ENCODE data around the gene EEFSEC.

EEFSEC gene

GRCh38 chr3:128317698-128318231 lies 164.5 kb downstream of the EEFSEC start:
- DNase-seq (ENCODE audit: low read depth): no peak

DNA sequence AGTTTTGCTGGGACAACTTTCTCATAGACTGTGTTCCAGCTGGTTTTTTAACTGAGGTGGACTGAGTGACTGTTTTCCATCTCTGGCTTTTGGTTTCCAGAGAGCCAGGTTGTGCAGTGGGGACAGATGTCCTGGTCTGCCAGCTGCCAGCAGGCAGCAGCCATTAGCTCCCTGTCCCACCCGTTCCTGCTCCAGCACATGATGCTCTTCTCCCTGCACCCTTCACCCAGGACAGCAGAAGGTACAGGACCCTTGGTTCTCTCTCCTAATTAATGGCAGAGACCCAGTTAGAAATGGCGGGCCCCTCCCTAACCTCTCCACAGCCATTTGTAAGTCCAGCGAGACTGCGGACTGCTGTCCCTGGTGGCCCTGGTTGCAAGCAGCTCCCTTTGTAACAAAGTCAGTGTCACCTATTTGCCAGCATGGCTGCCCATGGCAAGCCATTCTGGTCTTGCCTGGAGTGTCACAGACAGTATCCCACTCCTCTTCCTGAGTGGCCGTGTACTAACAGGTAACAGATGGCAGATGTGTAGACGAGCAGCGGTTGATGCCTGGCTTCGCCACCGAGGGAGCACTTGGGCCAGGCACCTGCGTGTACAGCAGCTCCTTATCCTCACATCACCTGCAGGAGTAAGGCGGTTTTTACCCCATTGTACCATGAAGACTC lies 165.1 kb downstream of the EEFSEC start:
- no peak for DNase-seq (ENCODE audit: low read depth)

DNA sequence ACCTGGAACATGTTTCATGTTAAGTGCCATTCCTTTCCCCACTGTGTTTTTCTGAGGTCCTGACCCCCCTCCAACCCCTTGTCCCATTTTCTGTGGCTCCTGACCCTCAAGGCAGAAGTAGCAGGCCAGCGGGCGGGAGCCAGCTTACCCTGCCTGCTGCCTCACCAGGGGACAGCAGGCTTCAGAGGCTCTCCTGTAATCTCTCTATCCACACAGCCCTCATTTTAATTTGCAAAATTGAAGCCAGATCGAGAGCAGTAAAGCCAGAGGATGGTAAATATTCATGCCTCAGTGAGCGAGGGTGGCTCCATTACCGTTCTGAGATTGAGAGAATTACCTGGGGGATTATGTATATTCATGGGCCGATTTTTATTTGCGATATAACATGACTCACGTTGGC lies 165.8 kb downstream of the EEFSEC start:
- no peak for DNase-seq (ENCODE audit: low read depth)

DNA sequence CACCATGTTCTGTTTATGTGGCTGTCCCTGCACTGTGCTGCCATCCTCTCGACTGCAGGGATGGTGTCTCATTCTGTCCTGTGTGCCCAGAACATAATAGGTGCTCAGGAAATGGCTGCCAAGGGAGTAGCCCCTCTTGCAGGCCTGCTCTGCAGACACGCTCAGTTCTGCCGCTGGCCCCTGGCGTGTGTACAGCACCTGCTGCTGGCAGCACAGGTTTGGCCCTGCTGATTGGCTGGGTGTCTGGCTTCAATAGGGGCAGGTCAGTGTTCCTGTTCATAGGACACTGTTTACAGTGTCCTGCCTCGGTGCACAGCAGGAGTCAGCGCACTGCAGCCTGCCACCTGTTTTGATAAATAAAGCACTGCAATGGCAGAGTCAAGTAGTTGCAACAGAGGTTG lies 166.5 kb downstream of the EEFSEC start:
- DNase-seq (ENCODE audit: low read depth): no peak

DNA sequence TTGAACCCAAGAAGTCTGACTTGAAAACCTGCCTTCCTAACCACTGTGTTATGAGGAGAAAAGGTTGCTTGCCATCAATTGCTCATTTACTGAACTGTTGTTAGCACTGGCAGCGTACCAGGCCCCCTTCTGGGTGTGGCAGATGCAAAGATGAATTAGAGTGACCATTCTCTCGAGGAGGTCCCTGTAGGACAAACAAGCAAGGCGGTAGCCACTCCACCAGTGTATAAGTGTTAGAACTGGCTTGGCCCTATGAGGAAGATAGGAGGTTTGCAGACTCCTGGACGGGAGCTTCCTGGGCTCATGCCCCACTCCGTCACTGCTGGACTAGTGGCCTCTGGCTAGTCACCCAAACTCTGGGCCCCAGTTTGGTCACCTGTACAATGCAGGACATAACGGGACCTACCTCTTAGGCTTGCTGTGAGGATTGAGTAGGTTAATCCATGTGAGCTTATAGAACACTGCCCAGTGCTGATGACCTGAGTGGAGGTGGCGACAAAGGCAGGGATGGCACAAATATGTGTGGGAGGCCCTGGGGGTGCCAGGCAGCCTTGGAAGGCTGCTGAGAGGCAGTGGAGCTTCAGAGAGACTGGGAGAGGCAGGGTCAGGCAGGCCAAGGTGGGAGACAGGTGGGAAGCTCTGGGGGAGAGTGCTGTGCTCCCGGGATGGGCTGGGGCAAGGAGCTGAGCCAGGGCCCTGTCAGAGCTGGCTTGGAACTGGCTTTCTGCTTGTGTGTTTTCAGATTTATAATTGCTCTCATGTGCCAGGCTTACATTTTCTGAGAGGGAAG lies 167.5 kb downstream of the EEFSEC start:
- no peak for DNase-seq (ENCODE audit: low read depth)

DNA sequence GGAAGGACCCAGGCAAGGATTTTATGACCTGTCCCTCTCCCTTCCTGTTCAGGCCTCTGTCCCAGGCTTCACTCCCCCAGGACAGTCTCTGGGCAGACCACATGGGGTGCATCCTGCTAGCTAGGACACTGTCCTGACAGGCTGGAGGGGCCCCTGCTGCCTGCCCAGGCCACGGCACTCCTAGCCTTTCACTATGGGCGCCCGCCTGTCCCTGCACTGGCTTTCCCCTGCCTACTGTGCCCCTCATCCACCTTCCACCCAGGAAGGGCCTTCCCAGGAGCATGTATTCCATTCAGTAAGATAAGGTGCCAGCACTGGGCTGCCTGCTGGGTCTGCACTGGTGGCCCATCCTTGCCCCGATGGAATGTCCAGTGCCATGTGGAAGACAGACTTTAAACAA lies 168.1 kb downstream of the EEFSEC start:
- DNase-seq (ENCODE audit: low read depth): no peak

DNA sequence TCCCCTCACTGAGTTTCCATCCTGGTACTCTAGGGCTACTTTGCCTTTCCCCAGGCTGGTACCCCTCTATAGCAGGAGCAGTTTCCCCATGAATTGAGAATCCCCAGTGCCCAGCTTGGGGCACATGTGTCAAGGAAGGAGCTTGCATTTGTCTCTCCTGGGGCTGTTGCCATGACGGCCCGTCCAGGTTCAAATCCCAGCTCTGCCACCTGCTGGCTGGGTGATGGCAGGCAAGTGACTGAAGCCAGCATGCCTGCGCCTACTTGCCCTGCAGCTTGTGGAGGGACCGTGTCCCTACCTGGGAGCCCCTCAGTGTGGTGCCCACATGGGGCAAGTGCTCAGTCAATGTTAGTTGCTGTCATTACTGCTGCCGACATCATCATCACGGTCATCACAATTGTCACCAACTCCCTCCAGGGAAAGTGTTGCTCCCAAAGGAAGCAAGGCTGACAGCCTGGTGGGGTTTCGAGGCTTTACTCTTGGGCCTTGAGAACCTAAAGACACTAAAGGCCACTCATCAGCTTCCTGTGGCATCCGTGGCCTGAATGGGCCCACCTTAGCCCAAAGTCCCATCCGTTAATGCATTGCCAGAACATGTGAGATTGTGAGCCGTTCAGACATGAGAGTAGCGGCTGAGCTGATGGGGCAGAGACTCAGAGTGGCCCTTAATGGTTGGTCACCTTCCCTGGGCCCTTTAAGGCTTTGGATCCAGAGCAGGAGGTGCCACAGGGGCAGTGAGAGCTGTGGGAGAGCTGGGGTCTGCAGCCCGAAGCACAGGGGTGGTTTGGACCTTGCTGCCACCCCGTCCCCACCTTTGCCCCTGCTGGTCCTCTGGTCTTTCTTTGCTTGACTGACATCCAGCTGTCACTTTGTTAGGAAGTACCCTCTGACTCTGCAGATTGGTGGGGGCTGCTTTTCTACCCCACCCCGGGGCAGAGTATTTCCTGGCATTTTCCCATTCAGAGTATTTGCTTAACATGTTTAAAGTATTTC lies 169.0 kb downstream of the EEFSEC start:
- DNase-seq (ENCODE audit: low read depth): peak; percentile 57

GRCh38 chr3:128323206-128324081 lies 170.2 kb downstream of the EEFSEC start:
- peak; percentile 50 for DNase-seq (ENCODE audit: low read depth)

DNA sequence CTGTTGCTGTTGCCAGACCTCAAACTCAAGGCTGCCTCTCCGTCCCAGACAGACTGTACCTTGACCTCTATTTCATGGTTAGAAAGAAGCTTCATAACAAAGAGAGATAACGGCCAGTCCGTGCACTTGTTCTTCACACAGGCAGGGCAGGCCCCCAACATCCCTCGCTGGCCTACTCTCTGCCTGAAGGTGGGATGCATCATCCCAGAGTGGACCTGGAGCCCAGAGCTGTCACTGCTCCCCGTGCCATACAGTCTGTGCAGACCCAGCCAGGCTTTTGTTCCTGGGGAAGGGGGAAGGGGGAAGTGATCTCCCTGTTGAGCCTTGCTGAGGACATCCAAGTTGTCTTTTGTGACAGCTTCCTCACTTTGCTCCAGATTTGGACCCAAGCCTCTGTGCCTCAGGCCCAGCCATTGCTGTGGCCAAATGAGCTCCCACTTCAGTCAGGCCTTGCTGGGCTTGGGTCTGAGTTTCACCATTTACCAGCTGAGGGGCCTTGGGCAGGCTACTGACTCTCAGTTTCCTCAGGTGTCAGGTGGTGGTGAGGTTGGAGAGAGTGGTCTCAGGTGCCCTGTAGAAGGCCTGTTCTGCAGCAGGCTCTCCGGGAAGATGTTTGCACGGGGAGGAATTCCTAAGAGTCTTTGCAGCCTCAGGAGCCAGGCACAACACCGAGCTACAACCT lies 171.8 kb downstream of the EEFSEC start:
- DNase-seq (ENCODE audit: low read depth): no peak

GRCh38 chr3:128326051-128326823 lies 173.0 kb downstream of the EEFSEC start:
- no peak for DNase-seq (ENCODE audit: low read depth)

DNA sequence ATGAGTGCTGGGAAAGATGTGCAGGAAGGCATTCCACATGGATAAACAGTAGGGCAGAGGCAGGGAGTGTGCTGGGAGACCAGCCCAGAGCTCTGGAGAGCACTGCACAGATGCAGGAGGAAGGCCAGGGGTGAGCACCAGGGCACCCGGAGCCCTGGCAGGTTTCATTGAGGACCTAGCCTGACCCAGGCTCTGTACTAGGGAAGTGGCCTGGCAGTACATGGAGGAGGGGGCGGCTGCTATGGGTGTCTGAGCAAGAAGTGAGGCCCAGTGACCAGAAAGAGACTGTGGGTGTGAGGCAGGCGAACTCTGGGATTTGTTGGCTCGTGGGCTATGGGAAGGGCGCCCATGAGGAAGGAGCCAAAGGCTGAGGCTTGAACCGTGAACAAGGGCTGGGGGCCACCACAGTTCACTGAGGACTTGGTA lies 174.3 kb downstream of the EEFSEC start:
- no peak for DNase-seq (ENCODE audit: low read depth)

- DNase-seq (ENCODE audit: low read depth): no peak
Measured at GRCh38 chr3:128328546-128329458, 175.5 kb downstream of the EEFSEC start.

DNA sequence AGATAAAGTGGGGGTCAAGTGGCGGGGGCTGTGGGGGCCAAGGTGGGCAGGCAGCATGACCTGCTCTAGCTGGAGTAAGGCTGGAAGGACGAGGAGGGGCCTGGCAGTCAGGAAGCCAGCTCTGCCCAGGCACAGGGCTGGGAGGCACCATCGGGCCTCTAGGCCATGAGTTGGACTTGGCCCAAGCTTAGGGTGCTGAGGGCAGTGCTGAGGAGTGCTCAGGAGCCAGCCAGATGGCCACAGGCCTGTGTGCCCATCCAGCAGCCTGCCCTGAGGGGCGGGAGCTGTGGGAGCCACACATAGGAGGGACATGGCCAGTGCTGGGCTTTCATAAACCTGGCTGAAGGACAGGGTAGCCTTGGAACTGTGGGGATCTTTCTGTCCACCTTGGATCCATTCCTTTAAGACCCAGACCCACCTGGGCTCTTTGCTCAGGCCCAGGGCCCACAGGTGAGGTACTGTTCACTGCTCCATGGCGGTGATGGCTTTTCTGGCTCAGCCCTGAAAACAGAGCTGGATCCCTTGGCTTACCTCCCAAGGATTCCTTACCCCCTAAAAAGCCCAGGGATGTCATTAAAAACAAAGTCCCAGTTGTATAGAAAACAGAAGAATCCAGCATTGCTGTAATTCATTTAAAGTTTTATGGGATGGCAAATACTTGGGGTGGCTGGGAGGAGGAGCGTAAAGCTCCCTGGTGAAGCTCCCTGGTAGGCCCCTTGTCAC lies 176.4 kb downstream of the EEFSEC start:
- DNase-seq (ENCODE audit: low read depth): peak; percentile 25

GRCh38 chr3:128330214-128330842 lies 177.0 kb downstream of the EEFSEC start:
- no peak for DNase-seq (ENCODE audit: low read depth)

GRCh38 chr3:128334086-128334645 lies 180.9 kb downstream of the EEFSEC start:
- DNase-seq (ENCODE audit: low read depth): no peak

- DNase-seq (ENCODE audit: low read depth): no peak
Measured at GRCh38 chr3:128334766-128335165, 181.5 kb downstream of the EEFSEC start.
